Body of pancreas (tissue), 4 donors: Measurements from ENCODE around the gene HNRNPR. TPM values are rescaled to one million over a fixed set of nuclear protein-coding genes. Genes with fewer than 3 reads are reported as not detected.
A peak's percentile ranks its signal among the peaks of the same experiment; 100 is the strongest.

Experiments used
- ATAC-seq: fragments of 150-250 bp; one replicate; pipeline ENCODE4 v1.9.1; 2016
- DNase-seq, 4 donors: peaks; one replicate each; pipeline ENCODE4 v3.0.0-alpha.2; 2019
- H3K27ac ChIP-seq, 4 donors: fragments of 200-600 bp; sonication (generic); 1 replicate in 3 of 4; 2 replicates in 1 of 4; pipeline versions ENCODE4 v1.5.1 to v1.6.1; 2016 to 2019; ENCODE audit warnings: mild to moderate bottlenecking in 1 of 4, mixed read lengths in 1 of 4, moderate library complexity in 1 of 4
- H3K27me3 ChIP-seq, 2 donors: fragments of 200-600 bp; sonication (generic); one replicate each; pipeline ENCODE4 v1.6.0; 2016; ENCODE audit warnings: mild to moderate bottlenecking in 1 of 2
- H3K36me3 ChIP-seq, 2 donors: fragments of 200-600 bp; sonication (generic); replicated peaks in 1 of 2; 2 replicates each; pipeline ENCODE4 v1.5.1; 2016; ENCODE audit warnings: low read depth in 2 of 2; ENCODE audit not compliant: insufficient read depth in 1 of 2
- H3K4me1 ChIP-seq: fragments of 200-600 bp; sonication (generic); one replicate; pipeline ENCODE4 v1.6.0; 2016
- H3K4me3 ChIP-seq, 2 donors: fragments of 200-600 bp; sonication (generic); 1 replicate in 1 of 2; 2 replicates in 1 of 2; pipeline ENCODE4 v1.5.1; 2016 to 2019
- H3K9me3 ChIP-seq, 3 donors: fragments of 200-600 bp; sonication (generic); 1 replicate in 2 of 3; 2 replicates in 1 of 3; pipeline ENCODE4 v1.5.1; 2016
- POLR2A ChIP-seq, 3 donors: fragments of 450-650 bp; IDR thresholded peaks; one replicate each; pipeline ENCODE4 v1.6.1; 2016; ENCODE audit warnings: antibody characterized with exemption in 3 of 3, mild to moderate bottlenecking in 2 of 3
- WGBS, 2 donors: methylation state at CpG; one replicate each; pipeline ENCODE4 v1.1.5; 2017; 5-methylcytosine and 5-hydroxymethylcytosine counted together
- intact Hi-C: fragments of 100-400 bp; cut with DNase I; formaldehyde crosslinking; loops from one replicate; pipeline ENCODE4 v1.15.1; 2023
- total RNA-seq, 2 donors: library from RNA; depleted of rRNA; stranded (reverse); fragments of >200 nt; gene quantifications; one replicate each; pipeline ENCODE4 v1.1.0, GENCODE V29; 2016
- TF ChIP-seq, protein P1 (sequence below), 7 experiments: fragments of 450-650 bp in 4 of 7; fragments of 200-600 bp in 3 of 7; sonication (generic) in 3 of 7; IDR thresholded peaks; one replicate each; pipeline ENCODE4 v1.5.1; 2016 to 2019; ENCODE audit warnings: antibody characterized with exemption in 7 of 7

Gene HNRNPR
- total RNA-seq: 10 to 100 TPM; 34.2 to 41.2 TPM

DNA sequence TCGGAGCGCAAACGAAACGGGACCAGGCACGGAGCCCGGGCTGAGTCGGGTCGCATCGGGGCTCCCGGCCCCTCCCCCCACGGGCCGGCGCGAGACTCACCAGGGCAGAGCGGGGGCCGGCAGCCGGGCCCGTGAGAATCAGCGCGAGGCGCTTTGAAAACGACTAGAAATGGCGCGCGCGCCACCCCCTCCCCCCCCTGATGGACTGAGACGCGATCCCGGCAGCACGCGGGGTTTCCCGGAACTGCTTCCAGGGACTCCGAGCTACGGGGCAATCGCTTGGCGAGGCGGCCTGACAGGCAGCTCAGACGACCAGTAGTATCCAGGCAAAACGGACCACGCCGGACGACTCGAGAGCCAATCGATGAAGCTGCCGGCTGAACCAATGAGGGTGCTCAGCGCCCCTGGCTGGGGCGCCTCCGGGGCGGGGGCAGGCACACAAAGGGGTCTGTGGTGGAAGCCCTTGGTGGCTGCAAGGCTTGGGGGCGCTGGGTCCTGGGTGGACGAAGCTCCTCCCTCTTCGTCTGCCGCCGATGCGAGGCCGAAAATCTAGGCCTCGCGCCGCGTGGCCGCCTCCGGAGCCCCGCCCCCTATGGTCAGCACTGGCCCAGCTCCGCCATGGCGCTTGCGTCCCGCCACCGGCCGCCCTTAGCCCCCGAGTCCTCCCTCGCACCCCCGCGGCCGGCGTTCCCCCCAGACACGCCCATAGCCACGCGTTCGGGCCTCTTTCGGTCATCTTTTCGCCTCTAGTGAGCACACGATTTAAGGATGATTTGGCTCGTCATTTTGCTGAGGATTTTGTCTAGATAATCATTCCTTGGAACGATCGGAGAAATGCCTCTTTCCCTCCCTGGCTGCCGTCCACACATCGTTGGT is at the start of gene HNRNPR:
HNRNPR (minus strand) TSS at position 174 of the 876 bp plus-strand sequence. CDS start 3,276 bp downstream, outside the sequence.
- TF ChIP-seq POLR2A (IDR thresholded peaks at IDR 0.05): peak; percentile 70 to 88 (median 86)
- TF ChIP-seq, protein P1, sequence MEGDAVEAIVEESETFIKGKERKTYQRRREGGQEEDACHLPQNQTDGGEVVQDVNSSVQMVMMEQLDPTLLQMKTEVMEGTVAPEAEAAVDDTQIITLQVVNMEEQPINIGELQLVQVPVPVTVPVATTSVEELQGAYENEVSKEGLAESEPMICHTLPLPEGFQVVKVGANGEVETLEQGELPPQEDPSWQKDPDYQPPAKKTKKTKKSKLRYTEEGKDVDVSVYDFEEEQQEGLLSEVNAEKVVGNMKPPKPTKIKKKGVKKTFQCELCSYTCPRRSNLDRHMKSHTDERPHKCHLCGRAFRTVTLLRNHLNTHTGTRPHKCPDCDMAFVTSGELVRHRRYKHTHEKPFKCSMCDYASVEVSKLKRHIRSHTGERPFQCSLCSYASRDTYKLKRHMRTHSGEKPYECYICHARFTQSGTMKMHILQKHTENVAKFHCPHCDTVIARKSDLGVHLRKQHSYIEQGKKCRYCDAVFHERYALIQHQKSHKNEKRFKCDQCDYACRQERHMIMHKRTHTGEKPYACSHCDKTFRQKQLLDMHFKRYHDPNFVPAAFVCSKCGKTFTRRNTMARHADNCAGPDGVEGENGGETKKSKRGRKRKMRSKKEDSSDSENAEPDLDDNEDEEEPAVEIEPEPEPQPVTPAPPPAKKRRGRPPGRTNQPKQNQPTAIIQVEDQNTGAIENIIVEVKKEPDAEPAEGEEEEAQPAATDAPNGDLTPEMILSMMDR (IDR thresholded peaks at IDR 0.05): peak in 4 of 7 experiments; percentile 32 to 43 (median 34)
- 0 to 2% methylated on average over 23 to 81 of the region's 87 CpGs for WGBS, 2 donors
- H3K4me1 ChIP-seq: peaks cover 45% of the 10 kb centered on the region
- peak; percentile 97 for ATAC-seq
- intact Hi-C loops: loop anchor here (10.0 kb wide), 1 partner anchor 50 kb away; no protein-coding TSS in a partner anchor
- no peaks in the 10 kb centered on the region for H3K27me3 ChIP-seq
- peak within 1 kb of the TSS; percentile 91 to 99 (median 96) for H3K27ac ChIP-seq
- H3K9me3 ChIP-seq: no peaks in the 10 kb centered on the region
- no peaks in the 10 kb centered on the region for H3K36me3 ChIP-seq
- H3K4me3 ChIP-seq: peak within 1 kb of the TSS; percentile 88 to 92
- peak; percentile 100 for DNase-seq

DNA sequence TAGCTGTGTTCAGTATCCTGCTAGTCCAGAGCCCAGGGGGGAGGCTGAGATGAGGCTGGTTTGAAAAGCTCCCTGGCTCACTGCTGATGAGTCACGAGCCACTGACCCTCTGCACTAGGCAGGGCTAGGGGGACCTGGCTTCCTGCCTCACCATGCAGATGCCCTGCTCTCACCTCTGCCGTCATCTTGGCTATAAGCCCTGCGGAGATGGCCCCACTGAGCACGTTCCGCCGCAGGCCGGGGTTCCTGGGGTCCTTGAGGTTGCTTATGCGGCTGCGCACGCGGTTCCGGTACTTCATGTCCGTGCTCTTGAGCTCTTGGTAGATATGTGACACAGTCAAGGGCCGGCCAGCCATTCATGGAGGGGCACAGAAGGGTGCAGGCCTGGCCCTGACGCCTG is 49.6 kb upstream of the HNRNPR start:
- Histone ChIP-seq H3K27me3 (no peaks in the 10 kb centered on the region), H3K4me1 (peaks cover 32% of the 10 kb centered on the region), H3K27ac (peak overlapping the region in 3 of 4 donors; percentile 31 to 70 (median 69)), H3K36me3 (peaks cover 0 to 6% of the 10 kb centered on the region in 2 donors), H3K4me3 (no peak overlapping the region), H3K9me3 (no peaks in the 10 kb centered on the region)
- peak; percentile 37 to 61 (median 52) for DNase-seq
- intact Hi-C loops: no loop called here
- peak; percentile 24 for ATAC-seq
- TF ChIP-seq, protein P1 (IDR thresholded peaks at IDR 0.05): no peak
- no peak for TF ChIP-seq POLR2A (IDR thresholded peaks at IDR 0.05)
- WGBS, 2 donors: 68 to 90% methylated on average over 3 to 15 of the region's 15 CpGs

GRCh38 chr1:23392125-23392855 is 48.2 kb upstream of the HNRNPR start:
- Histone ChIP-seq H3K4me3 (no peak overlapping the region), H3K36me3 (peaks cover 0 to 4% of the 10 kb centered on the region in 2 donors), H3K4me1 (peaks cover 32% of the 10 kb centered on the region), H3K27ac (peak overlapping the region in 1 of 4 donors; percentile 8), H3K9me3 (no peaks in the 10 kb centered on the region), H3K27me3 (no peaks in the 10 kb centered on the region)
- ATAC-seq: no peak
- no peak for TF ChIP-seq POLR2A (IDR thresholded peaks at IDR 0.05)
- TF ChIP-seq, protein P1 (IDR thresholded peaks at IDR 0.05): no peak
- intact Hi-C loops: no loop called here
- DNase-seq: no peak
- 63 to 82% methylated on average over 2 of the region's 2 CpGs for WGBS, 2 donors

DNA sequence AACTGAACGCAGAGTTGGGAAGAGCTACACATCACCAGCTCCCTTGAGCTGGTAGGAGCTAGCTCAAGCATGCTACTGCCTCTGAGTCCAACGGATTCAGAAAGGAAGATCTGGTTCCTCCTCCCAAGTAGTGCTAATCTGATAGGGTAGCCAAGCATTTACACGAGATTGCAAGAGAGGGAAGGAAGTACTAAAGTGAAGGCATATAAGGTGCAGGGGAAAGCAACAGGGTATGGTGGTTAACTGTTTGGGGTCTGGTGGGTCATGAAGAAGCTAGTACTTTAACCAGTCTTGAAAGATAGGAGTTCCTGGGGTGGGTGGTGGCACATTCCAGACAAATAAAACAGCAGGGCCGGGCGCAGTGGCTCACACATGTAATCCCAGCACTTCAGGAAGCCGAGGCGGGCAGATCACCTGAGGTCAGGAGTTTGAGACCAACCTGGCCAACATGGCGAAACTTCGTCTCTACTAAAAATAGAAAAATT is 45.8 kb upstream of the HNRNPR start:
- DNase-seq: no peak
- Histone ChIP-seq H3K36me3 (peaks cover 0 to 3% of the 10 kb centered on the region in 2 donors), H3K27ac (peak overlapping the region in 1 of 4 donors; percentile 15), H3K4me3 (no peak overlapping the region), H3K4me1 (peaks cover 24% of the 10 kb centered on the region), H3K27me3 (no peaks in the 10 kb centered on the region), H3K9me3 (no peaks in the 10 kb centered on the region)
- no peak for TF ChIP-seq POLR2A (IDR thresholded peaks at IDR 0.05)
- TF ChIP-seq, protein P1 (IDR thresholded peaks at IDR 0.05): no peak
- intact Hi-C loops: no loop called here
- no peak for ATAC-seq
- WGBS, 2 donors: 77 to 79% methylated on average over 9 of the region's 9 CpGs
